ENCODE data around the gene ANXA3.
A peak's percentile ranks its signal among the peaks of the same experiment; 100 is the strongest.

Gene ANXA3

GRCh38 chr4:78568640-78569305 is 17.2 kb downstream of the ANXA3 start:
- no peak overlapping the region for H3K4ac ChIP-seq (ENCODE audit: low read depth, low read length)
- peak overlapping the region; percentile 31 for H3K18ac ChIP-seq (ENCODE audit: low read length)
- H3K56ac ChIP-seq (ENCODE audit: low read length), result no peak overlapping the region
- no peak overlapping the region for H2BK120ac ChIP-seq (ENCODE audit: low read depth, low read length)
- DNase-seq, result peak; percentile 35
- no peaks in the 10 kb centered on the region for H3K27me3 ChIP-seq (ENCODE audit: insufficient read depth, low read length, poor library complexity)
- no peaks in the 10 kb centered on the region for H3K79me2 ChIP-seq (ENCODE audit: control insufficient read depth, insufficient read depth, low read length)
- H3K27ac ChIP-seq (ENCODE audit: low read depth, low read length), result no peak overlapping the region
- H3K23ac ChIP-seq (ENCODE audit: low read length), result no peak overlapping the region
- no peak overlapping the region for H4K5ac ChIP-seq (ENCODE audit: low read length)
- no peak overlapping the region for H2AK5ac ChIP-seq (ENCODE audit: low read length)
- no peak overlapping the region for H3K4me3 ChIP-seq (ENCODE audit: low read length)
- no peaks in the 10 kb centered on the region for H3K36me3 ChIP-seq (ENCODE audit: control insufficient read depth, insufficient read depth, low read length)
- no peak overlapping the region for H2BK5ac ChIP-seq (ENCODE audit: low read length)
- no peaks in the 10 kb centered on the region for H3K79me1 ChIP-seq (ENCODE audit: low read length)
- H2BK15ac ChIP-seq (replicated peaks; ENCODE audit: low read depth), result no peak overlapping the region
- WGBS (ENCODE audit: extremely low coverage, insufficient coverage, low lambda C conversion rate), result no CpG with 5 or more reads among the region's 3 CpGs
- peaks cover 2% of the 10 kb centered on the region for H3K4me1 ChIP-seq (ENCODE audit: control insufficient read depth, low read depth, low read length)
- H4K8ac ChIP-seq (ENCODE audit: low read depth, low read length), result no peak overlapping the region
- no peak overlapping the region for H3K4me2 ChIP-seq (ENCODE audit: low read length)
- no peak overlapping the region for H3K9ac ChIP-seq (ENCODE audit: low read length)

GRCh38 chr4:78569306-78569821 is 17.8 kb downstream of the ANXA3 start:
- no peak overlapping the region for H3K18ac ChIP-seq (ENCODE audit: low read length)
- no peak overlapping the region for H3K4me2 ChIP-seq (ENCODE audit: low read length)
- H3K23ac ChIP-seq (ENCODE audit: low read length), result no peak overlapping the region
- H3K36me3 ChIP-seq (ENCODE audit: control insufficient read depth, insufficient read depth, low read length), result no peaks in the 10 kb centered on the region
- H3K27ac ChIP-seq (ENCODE audit: low read depth, low read length), result no peak overlapping the region
- DNase-seq, result peak; percentile 90
- H2BK15ac ChIP-seq (replicated peaks; ENCODE audit: low read depth), result no peak overlapping the region
- H3K9ac ChIP-seq (ENCODE audit: low read length), result no peak overlapping the region
- H3K79me1 ChIP-seq (ENCODE audit: low read length), result no peaks in the 10 kb centered on the region
- H2AK5ac ChIP-seq (ENCODE audit: low read length), result no peak overlapping the region
- no peaks in the 10 kb centered on the region for H3K27me3 ChIP-seq (ENCODE audit: insufficient read depth, low read length, poor library complexity)
- peaks cover 2% of the 10 kb centered on the region for H3K4me1 ChIP-seq (ENCODE audit: control insufficient read depth, low read depth, low read length)
- no peak overlapping the region for H3K56ac ChIP-seq (ENCODE audit: low read length)
- no peak overlapping the region for H3K4ac ChIP-seq (ENCODE audit: low read depth, low read length)
- no peaks in the 10 kb centered on the region for H3K79me2 ChIP-seq (ENCODE audit: control insufficient read depth, insufficient read depth, low read length)
- H2BK120ac ChIP-seq (ENCODE audit: low read depth, low read length), result no peak overlapping the region
- no peak overlapping the region for H4K5ac ChIP-seq (ENCODE audit: low read length)
- H3K4me3 ChIP-seq (ENCODE audit: low read length), result no peak overlapping the region
- no CpG with 5 or more reads among the region's 6 CpGs for WGBS (ENCODE audit: extremely low coverage, insufficient coverage, low lambda C conversion rate)
- no peak overlapping the region for H4K8ac ChIP-seq (ENCODE audit: low read depth, low read length)
- no peak overlapping the region for H2BK5ac ChIP-seq (ENCODE audit: low read length)

- peaks cover 2% of the 10 kb centered on the region for H3K4me1 ChIP-seq (ENCODE audit: control insufficient read depth, low read depth, low read length)
- H3K4me3 ChIP-seq (ENCODE audit: low read length), result no peak overlapping the region
- DNase-seq, result no peak
- H4K8ac ChIP-seq (ENCODE audit: low read depth, low read length), result no peak overlapping the region
- H4K5ac ChIP-seq (ENCODE audit: low read length), result no peak overlapping the region
- no peak overlapping the region for H2AK5ac ChIP-seq (ENCODE audit: low read length)
- H2BK15ac ChIP-seq (replicated peaks; ENCODE audit: low read depth), result no peak overlapping the region
- no peak overlapping the region for H3K27ac ChIP-seq (ENCODE audit: low read depth, low read length)
- no peaks in the 10 kb centered on the region for H3K79me2 ChIP-seq (ENCODE audit: control insufficient read depth, insufficient read depth, low read length)
- no peak overlapping the region for H3K18ac ChIP-seq (ENCODE audit: low read length)
- no peak overlapping the region for H3K4me2 ChIP-seq (ENCODE audit: low read length)
- no peak overlapping the region for H2BK120ac ChIP-seq (ENCODE audit: low read depth, low read length)
- H3K36me3 ChIP-seq (ENCODE audit: control insufficient read depth, insufficient read depth, low read length), result no peaks in the 10 kb centered on the region
- H3K23ac ChIP-seq (ENCODE audit: low read length), result no peak overlapping the region
- no peak overlapping the region for H3K9ac ChIP-seq (ENCODE audit: low read length)
- no peak overlapping the region for H2BK5ac ChIP-seq (ENCODE audit: low read length)
- H3K56ac ChIP-seq (ENCODE audit: low read length), result no peak overlapping the region
- no peak overlapping the region for H3K4ac ChIP-seq (ENCODE audit: low read depth, low read length)
- no CpG with 5 or more reads among the region's 2 CpGs for WGBS (ENCODE audit: extremely low coverage, insufficient coverage, low lambda C conversion rate)
- no peaks in the 10 kb centered on the region for H3K27me3 ChIP-seq (ENCODE audit: insufficient read depth, low read length, poor library complexity)
- H3K79me1 ChIP-seq (ENCODE audit: low read length), result no peaks in the 10 kb centered on the region
Measured at GRCh38 chr4:78570117-78570516, 18.5 kb downstream of the ANXA3 start.

- no peak overlapping the region for H3K4me2 ChIP-seq (ENCODE audit: low read length)
- H3K18ac ChIP-seq (ENCODE audit: low read length), result no peak overlapping the region
- H4K5ac ChIP-seq (ENCODE audit: low read length), result no peak overlapping the region
- no peak overlapping the region for H3K4me3 ChIP-seq (ENCODE audit: low read length)
- WGBS (ENCODE audit: extremely low coverage, insufficient coverage, low lambda C conversion rate), result no CpG with 5 or more reads among the region's 1 CpG
- peaks cover 2% of the 10 kb centered on the region for H3K4me1 ChIP-seq (ENCODE audit: control insufficient read depth, low read depth, low read length)
- no peaks in the 10 kb centered on the region for H3K79me1 ChIP-seq (ENCODE audit: low read length)
- no peak overlapping the region for H3K27ac ChIP-seq (ENCODE audit: low read depth, low read length)
- H3K79me2 ChIP-seq (ENCODE audit: control insufficient read depth, insufficient read depth, low read length), result no peaks in the 10 kb centered on the region
- H3K56ac ChIP-seq (ENCODE audit: low read length), result no peak overlapping the region
- H3K23ac ChIP-seq (ENCODE audit: low read length), result no peak overlapping the region
- DNase-seq, result no peak
- no peak overlapping the region for H3K9ac ChIP-seq (ENCODE audit: low read length)
- H2BK15ac ChIP-seq (replicated peaks; ENCODE audit: low read depth), result no peak overlapping the region
- H2BK5ac ChIP-seq (ENCODE audit: low read length), result no peak overlapping the region
- H2AK5ac ChIP-seq (ENCODE audit: low read length), result no peak overlapping the region
- H3K36me3 ChIP-seq (ENCODE audit: control insufficient read depth, insufficient read depth, low read length), result no peaks in the 10 kb centered on the region
- no peak overlapping the region for H2BK120ac ChIP-seq (ENCODE audit: low read depth, low read length)
- no peak overlapping the region for H3K4ac ChIP-seq (ENCODE audit: low read depth, low read length)
- H4K8ac ChIP-seq (ENCODE audit: low read depth, low read length), result no peak overlapping the region
- no peaks in the 10 kb centered on the region for H3K27me3 ChIP-seq (ENCODE audit: insufficient read depth, low read length, poor library complexity)
Measured at GRCh38 chr4:78571804-78572203, 20.2 kb downstream of the ANXA3 start.

GRCh38 chr4:78578674-78579425 is 27.3 kb downstream of the ANXA3 start:
- Histone ChIP-seq H4K8ac (ENCODE audit: low read depth, low read length) (no peak overlapping the region), H3K27ac (ENCODE audit: low read depth, low read length) (no peak overlapping the region), H3K56ac (ENCODE audit: low read length) (no peak overlapping the region), H3K27me3 (ENCODE audit: insufficient read depth, low read length, poor library complexity) (no peaks in the 10 kb centered on the region), H2BK5ac (ENCODE audit: low read length) (no peak overlapping the region), H4K5ac (ENCODE audit: low read length) (no peak overlapping the region), H2BK120ac (ENCODE audit: low read depth, low read length) (no peak overlapping the region), H3K36me3 (ENCODE audit: control insufficient read depth, insufficient read depth, low read length) (peaks cover 1% of the 10 kb centered on the region), H3K4me3 (ENCODE audit: low read length) (no peak overlapping the region), H3K79me2 (ENCODE audit: control insufficient read depth, insufficient read depth, low read length) (no peaks in the 10 kb centered on the region), H3K23ac (ENCODE audit: low read length) (no peak overlapping the region), H3K4ac (ENCODE audit: low read depth, low read length) (no peak overlapping the region), H2AK5ac (ENCODE audit: low read length) (no peak overlapping the region), H3K4me2 (ENCODE audit: low read length) (no peak overlapping the region), H3K79me1 (ENCODE audit: low read length) (no peaks in the 10 kb centered on the region), H3K9ac (ENCODE audit: low read length) (no peak overlapping the region), H3K4me1 (ENCODE audit: control insufficient read depth, low read depth, low read length) (no peaks in the 10 kb centered on the region), H2BK15ac (replicated peaks; ENCODE audit: low read depth) (no peak overlapping the region), H3K18ac (ENCODE audit: low read length) (no peak overlapping the region)
- no peak for DNase-seq
- WGBS (ENCODE audit: extremely low coverage, insufficient coverage, low lambda C conversion rate), result no CpG with 5 or more reads among the region's 3 CpGs
